ENCODE measurements around the gene GPX5.
"Not testable (repeated sequence)": the region's sequence is repeated elsewhere in the genome, so short reads cannot be mapped to it uniquely, and the experiment has no call there.

The GPX5 gene

DNA sequence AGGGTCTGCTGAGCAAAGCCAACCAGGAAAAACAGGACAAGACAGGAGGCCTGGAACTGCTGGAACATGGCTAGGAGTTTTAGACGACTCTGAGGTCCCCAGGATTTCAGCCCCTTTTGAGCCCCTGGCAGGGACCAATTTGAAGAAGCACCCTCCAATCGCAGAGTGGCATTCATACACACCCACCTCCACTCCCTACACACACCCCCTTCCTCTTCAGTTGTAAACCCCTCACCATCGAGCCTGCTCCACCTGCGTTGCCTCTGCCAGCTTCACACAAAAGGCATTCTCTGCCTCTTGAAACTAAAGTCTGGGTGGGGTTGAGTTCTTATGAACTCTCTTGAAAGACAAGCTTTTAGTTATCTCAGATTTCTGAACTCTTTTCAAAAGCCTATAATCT, 10.0 kb upstream of the GPX5 start, which contains the start of gene GPX6:
Gene GPX6 (minus strand): TSS at position 118 of the 400 bp plus-strand sequence. CDS start 50 bp downstream, at position 68.
- no peak for DNase-seq (ENCODE audit: low spot score)

DNA sequence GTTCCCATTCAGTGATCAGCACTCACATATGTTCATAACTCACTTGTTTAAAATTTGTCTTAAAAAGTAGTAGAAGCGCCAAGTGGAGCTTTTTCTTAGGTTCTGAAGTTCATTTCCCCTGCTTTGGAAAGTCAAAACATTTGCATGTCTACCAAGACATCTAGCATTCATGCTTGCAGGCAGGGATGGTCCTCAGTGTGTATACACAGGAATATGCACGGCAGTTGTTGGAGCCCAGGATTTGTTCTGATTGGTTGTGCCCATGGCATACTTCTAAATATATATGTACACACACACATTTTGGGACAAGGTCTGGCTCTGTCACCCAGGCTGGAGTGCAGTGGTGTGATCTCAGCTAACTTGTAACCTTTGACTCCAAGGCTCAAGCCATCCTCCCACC, 7.7 kb upstream of the GPX5 start:
- DNase-seq (ENCODE audit: low spot score), result no peak

DNA sequence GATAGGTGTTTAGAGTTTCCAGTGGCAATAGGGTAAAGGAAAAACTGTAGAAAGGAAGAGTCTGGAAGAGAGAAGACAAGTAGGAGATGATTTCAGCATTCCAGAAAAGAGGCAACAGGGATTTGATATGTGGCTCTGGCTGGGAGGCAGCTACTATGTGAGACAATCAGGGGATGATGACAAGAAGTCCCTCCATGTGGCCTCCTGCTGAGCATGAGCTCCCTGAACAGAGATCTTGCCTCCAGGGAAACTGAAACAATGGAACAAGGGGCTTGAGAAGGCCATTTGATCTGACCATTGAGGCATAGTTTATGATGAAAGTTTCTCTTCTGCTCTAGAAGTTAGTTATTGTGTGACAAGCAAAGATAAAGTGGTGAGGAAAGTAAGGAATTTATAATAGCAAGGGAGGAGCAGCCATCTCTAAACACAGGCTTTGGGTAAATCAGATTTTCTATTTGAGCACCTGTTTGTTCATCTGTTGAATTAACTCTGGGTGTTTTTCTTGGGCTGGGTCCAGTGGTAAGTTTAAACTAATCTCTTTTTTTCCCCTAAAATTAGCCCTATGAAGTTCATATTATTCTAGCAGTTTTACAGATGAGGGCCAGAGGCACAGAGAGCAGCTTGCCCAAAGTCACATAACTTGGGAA, 3.0 kb upstream of the GPX5 start:
- DNase-seq (ENCODE audit: low spot score), result no peak

DNA sequence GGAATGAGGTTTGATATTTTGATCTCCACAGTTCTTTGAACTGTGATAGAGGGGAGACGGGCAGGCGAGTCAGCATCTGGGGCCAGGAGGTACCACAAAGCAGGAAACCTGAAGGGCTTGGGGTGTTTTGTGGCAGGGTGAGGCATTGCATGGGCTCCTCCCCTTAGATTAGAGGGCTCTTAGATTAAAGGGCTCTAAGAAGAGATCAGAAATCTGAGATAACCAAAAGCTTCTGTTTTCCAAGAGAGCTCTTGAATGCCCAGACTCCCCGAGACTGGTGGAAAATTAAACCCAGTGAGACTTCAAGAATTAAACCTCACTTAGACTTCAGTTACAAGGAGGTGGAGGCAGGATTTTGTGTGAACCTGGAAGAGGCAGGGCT, 2.4 kb upstream of the GPX5 start:
- peak; percentile 49 for DNase-seq (ENCODE audit: low spot score)

DNA sequence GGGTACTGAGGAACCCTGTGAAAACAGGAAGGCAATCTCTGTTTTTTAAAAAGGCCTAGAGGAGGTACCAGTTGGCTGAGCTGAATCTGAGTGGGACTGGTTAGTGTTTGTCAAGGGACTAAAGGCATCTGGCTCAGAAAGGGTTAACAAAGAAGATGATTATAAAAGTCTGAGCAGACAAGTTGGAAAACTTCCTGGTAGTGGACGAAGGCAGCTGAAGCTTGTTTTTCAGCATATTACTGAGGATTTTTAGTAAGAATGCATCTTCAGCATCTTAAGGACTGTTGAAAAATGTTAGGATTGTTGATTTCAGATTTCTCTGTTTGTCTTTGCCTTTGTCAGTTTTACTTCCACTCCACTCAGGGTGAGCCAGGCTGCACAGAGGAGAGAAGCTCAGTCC, 5.1 kb downstream of the GPX5 start:
- no peak for DNase-seq (ENCODE audit: low spot score)

GRCh38 chr6:28531479-28532128, 5.9 kb downstream of the GPX5 start:
- DNase-seq (ENCODE audit: low spot score), result no peak

- DNase-seq (ENCODE audit: low spot score), result no peak
Observed at GRCh38 chr6:28534306-28534705, 8.6 kb downstream of the GPX5 start.

GRCh38 chr6:28534875-28535274, 9.2 kb downstream of the GPX5 start:
- DNase-seq (ENCODE audit: low spot score), result no peak

GRCh38 chr6:28537065-28537464, 11.4 kb downstream of the GPX5 start:
- no peak for DNase-seq (ENCODE audit: low spot score)

DNA sequence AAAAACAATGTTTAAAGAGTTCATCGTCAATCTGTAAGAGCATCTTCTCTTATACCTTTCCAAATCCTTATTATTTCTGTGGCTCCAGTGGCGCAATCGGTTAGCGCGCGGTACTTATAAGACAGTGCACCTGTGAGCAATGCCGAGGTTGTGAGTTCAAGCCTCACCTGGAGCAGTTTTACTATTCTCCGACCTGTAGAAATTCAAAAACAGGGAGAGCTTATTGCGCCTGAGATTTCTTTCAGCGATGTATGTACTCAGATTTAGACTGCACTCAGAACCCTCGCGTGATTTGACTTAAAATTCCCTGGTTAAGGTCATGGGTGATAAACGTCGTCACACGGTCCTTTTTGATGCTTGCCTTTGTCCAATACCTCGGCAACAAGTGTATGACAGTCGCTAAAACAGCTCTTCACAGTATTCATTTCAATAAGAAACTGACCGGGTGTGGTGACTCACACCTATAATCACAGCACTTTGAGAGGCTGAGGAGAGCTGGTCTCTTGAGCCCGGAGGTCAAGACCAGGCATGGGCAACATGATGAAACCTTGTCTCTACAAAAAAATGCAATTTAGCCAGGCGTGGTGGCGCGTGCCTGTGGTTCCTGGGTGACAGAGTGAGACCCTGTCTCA, 11.9 kb downstream of the GPX5 start:
- DNase-seq (ENCODE audit: low spot score), result peak; percentile 12

- DNase-seq (ENCODE audit: low spot score), result no peak
Observed at GRCh38 chr6:28541996-28542395, 16.3 kb downstream of the GPX5 start.

DNA sequence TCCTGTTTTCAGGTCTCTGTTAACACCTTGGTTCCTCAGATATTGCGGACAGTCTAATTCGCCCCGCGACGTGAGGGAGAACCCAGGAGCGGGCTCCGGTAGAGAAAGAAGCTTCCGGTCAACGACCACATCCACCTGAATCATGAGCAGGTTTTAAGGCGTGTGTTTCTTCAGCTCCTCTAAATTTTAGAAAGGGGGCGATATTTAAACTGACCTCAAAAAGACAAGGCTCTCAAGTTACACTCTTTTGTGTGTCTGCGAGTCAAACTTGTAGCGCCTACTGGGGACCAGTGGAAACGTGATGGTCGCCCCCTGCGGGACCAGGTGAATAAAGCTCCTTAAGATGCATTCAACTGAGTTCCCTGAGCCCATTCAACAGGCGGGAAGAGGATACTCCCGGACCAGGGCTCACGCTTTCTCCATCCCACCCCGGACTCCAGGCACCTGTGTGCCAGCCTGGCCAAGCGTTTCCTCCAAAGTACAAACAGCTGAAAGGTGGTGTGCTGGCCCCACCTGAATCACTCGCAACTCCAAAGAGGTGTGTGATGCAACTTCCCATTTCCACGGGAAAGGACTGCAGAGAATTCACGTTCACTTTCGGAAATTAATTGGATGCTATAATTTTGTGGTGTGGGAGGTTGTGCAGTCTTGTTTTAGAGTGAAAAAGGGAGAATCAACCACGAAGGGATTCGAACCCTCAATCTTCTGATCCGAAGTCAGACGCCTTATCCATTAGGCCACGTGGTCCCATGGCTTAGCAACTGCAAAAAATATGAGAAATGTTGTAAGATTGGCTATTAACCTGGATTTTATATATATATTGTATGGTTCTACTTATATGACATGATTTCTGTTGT, 17.0 kb downstream of the GPX5 start:
- DNase-seq (ENCODE audit: low spot score), result peak; percentile 67

DNA sequence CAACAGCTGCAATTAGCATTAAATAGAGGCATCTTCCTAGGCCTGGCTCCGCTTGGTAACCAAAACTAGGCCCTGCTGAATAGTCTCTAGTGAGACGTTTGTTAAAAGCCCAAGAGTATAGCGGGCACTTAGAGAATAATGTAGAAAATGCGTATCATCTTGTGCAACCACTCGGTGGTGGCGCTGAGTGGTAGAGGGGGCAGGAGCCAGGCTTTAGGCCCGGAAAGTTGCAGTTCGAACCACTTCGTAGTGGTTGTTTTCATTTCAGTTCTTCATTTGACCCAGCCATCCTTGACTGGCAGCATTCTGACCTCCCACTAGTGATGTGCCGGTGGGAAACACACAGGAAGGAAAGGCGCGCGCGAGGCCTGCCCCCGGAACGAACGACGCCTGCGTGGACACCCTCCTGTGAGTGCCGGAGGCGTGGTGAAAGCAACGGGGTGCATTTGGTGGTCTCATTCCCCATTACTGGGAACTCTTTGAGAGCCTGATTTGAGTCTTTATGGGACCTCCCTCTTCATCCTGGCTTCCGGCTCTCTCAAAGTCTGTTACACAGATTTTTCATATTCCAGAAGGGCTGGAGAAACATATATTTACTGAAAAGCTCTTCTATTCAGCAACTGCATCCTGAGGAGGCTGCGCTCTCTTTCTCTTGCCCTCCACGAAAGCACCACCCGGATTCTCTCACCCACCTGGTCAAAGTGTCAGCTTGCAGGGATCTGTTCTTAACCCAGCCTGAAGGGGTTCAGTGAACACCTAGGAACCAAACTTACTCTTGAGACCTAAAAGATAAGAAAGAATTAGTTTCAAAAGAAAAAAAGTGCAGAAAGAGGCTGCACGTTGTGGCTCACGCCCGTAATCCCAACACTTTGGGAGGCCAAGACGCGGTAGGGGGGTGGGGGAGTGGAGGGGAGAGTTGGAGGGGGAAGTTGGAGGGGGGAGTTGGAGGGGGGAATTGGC, 18.2 kb downstream of the GPX5 start:
- DNase-seq (ENCODE audit: low spot score), result peak; percentile 2

- no peak for DNase-seq (ENCODE audit: low spot score)
Observed at GRCh38 chr6:28545955-28546354, 20.3 kb downstream of the GPX5 start.

DNA sequence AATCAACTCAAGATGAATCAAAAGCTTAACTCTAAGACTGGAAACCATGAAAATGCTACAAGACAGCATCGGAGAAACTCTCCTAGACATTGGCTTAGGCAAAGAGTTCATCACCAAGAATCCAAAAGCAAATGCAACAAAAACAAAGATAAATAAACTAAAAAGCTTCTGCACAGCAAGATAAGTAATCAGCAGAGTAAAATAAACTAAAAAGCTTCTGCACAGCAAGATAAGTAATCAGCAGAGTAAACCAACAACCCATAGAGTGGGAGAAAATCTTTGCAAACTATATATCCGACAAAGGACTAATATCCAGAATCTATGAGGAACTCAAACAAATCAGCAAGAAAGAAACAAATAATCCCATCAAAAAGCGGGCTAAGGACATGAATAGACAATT, 21.3 kb downstream of the GPX5 start:
- not testable (repeated sequence) for DNase-seq (ENCODE audit: low spot score)

DNA sequence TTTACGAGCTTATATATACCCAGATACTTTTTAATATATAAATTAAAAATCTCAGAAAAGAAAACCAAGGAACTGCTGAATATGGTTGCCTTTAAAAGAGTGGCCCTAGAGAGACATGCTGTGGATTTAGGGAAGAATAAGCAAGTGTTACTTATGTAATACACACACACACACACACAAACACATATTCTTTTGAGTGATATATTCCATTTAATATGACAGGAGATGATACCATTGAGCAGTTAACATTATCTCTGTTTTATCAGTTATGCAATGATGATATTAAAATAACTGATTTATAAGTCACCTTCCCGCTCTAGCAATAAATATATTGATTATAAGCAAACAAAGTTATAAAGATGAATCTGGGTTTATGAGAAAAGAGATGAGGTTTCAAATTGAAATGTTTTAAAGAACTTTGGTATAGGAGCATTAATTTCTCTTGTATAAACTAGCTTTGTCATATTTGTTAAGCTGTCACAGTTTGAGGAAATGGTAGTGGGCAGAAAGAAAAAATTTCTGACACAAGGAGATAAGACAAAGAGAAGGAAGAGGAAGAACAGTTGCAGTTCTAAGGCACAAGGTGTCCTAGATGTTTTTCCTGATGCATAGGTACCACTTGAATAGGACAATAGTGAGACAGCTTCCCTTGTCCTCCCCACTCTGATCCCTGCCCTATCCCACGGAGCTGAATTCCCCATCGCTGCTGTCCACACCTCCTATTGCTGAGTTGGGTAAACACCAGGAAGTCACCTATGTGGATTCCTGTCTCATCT, 26.4 kb downstream of the GPX5 start:
- no peak for DNase-seq (ENCODE audit: low spot score)

- DNase-seq (ENCODE audit: low spot score), result no peak
Observed at GRCh38 chr6:28553384-28553985, 27.8 kb downstream of the GPX5 start.

DNA sequence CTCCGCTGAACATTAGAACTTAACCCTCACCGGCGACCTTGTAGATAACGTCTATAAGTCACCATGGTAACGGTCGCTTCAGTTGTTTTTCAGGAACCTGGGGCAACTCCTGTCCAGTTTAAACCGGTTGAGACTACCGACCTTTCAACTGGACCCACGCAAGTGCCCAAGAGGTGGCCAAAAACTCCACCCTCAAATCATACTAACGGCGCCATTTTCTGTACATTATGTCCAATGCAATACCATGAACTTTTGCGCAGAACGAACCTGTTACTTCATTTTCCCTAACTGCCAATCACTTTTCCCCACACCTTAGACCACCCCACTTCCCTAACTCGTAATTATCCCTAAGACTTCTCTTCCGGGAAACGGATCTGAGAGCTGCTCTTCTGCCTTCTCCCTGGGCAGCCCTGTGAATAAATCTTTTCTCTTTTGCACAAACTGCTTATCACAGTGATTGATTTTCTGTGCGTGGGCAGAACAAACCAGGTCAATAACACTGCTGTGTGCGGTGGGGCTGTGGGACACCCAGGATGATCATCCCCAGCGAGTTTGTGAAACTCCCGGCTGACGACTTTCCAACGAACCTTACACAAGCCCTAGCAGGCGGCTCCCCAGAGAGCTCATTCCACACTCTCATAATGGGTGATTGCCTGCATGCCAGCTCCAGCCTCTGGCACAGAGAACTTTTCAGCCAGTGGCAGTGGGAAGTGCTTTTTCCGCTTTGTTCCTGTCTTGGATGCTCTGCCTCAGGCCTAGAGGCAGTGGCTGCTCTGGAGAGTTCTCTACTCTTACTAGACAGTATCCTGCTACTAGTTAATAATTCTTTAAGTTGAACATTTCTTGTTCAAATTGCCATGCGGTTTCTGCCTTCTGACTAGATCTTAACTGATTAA, 28.6 kb downstream of the GPX5 start:
- DNase-seq (ENCODE audit: low spot score), result no peak

DNA sequence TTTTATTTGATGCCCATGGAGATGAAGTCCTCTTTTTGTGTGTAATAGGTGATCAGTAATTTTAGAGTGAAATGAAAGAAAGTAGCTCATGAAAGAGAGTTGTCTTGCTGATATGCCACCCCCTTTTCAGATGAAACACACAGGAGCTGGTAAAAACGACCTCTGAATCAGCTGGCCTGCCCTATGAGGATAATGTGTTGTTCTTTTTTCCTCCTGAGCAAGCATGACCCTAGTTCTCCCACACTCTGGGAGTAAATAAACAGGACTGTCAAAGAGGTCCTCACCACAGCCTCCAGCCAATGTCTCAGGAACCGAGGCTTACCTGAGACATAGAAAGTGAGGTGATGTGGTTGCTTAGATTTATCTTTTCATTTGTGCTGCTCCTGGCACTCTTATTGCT, 29.5 kb downstream of the GPX5 start:
- DNase-seq (ENCODE audit: low spot score), result no peak
